Keratinocyte (primary cell): Measurements from ENCODE around the gene SCRT2.

Source experiments
- CTCF ChIP-seq, 3 experiments: IDR thresholded peaks in 1 of 3; conservative IDR thresholded peaks in 1 of 3; optimal IDR thresholded peaks in 1 of 3; 2 replicates in 2 of 3; 3 replicates in 1 of 3; pipeline versions ENCODE3 to v1.5.1; 2011; ENCODE audit warnings: low read length in 3 of 3, mild to moderate bottlenecking in 3 of 3, moderate library complexity in 2 of 3, control low read depth in 1 of 3, inconsistent platforms in 1 of 3; ENCODE audit not compliant: insufficient read depth in 2 of 3; ENCODE audit errors: extremely low read depth in 1 of 3
- EZH2 ChIP-seq: IDR thresholded peaks from one replicate; pipeline ENCODE4 v1.6.1; 2012; ENCODE audit warnings: inconsistent platforms, mild to moderate bottlenecking, low read length, moderate library complexity

- TF ChIP-seq CTCF (optimal IDR thresholded peaks at IDR 0.05 in 1 of 3, IDR thresholded peaks at IDR 0.05 in 1 of 3, conservative IDR thresholded peaks at IDR 0.05 in 1 of 3; ENCODE audit: extremely low read depth in 1 of 3, insufficient read depth in 2 of 3, low read length in 3 of 3) (no peak), EZH2 (no peak)
These were observed 57.5 kb downstream of the SCRT2 start for GRCh38 chr20:617934-618690.
